ENCODE data around the gene DYNLT5.
"Not testable (repeated sequence)": the region's sequence is repeated elsewhere in the genome, so short reads cannot be mapped to it uniquely, and the experiment has no call there.

The DYNLT5 gene

GRCh38 chr1:66779475-66780078, 27.3 kb downstream of the DYNLT5 start:
- in situ Hi-C loops (cut with MboI; ENCODE audit: low sequenced_read_pairs): no loop called here

GRCh38 chr1:66785800-66786199, 33.5 kb downstream of the DYNLT5 start:
- in situ Hi-C loops (cut with MboI; ENCODE audit: low sequenced_read_pairs): not testable (repeated sequence)

- in situ Hi-C loops (cut with MboI; ENCODE audit: low sequenced_read_pairs): no loop called here
Observed at GRCh38 chr1:66787641-66788040, 35.4 kb downstream of the DYNLT5 start.

- in situ Hi-C loops (cut with MboI; ENCODE audit: low sequenced_read_pairs): no loop called here
Observed at GRCh38 chr1:66788231-66788939, 36.1 kb downstream of the DYNLT5 start.

GRCh38 chr1:66791621-66792610, 39.7 kb downstream of the DYNLT5 start:
- in situ Hi-C loops (cut with MboI; ENCODE audit: low sequenced_read_pairs): no loop called here

GRCh38 chr1:66795839-66796238, 43.6 kb downstream of the DYNLT5 start:
- in situ Hi-C loops (cut with MboI; ENCODE audit: low sequenced_read_pairs): not testable (repeated sequence)

GRCh38 chr1:66809245-66809644, 57.0 kb downstream of the DYNLT5 start:
- in situ Hi-C loops (cut with MboI; ENCODE audit: low sequenced_read_pairs): no loop called here

- in situ Hi-C loops (cut with MboI; ENCODE audit: low sequenced_read_pairs): no loop called here
Observed at GRCh38 chr1:66809736-66810326, 57.6 kb downstream of the DYNLT5 start.

- in situ Hi-C loops (cut with MboI; ENCODE audit: low sequenced_read_pairs): no loop called here
Observed at GRCh38 chr1:66824771-66825170, 72.5 kb downstream of the DYNLT5 start.

Measured in HL-60/S4 treated with retinoic acid at 250 ng/mL for 4 days and 3 days (cell line).